GM20431 (cell line): ENCODE results near the gene MFSD6.

Source experiments
- in situ Hi-C: fragments of 300-500 bp; cut with MseI, MboI; formaldehyde crosslinking; loops from one replicate; pipeline ENCODE4 v1.15.0; 2020; ENCODE audit warnings: low sequenced_read_pairs; ENCODE audit not compliant: unreplicated experiment

Gene MFSD6

GRCh38 chr2:190545555-190546385, 137.6 kb downstream of the MFSD6 start:
- in situ Hi-C loops = no loop called here

- in situ Hi-C loops = no loop called here
These were observed 138.6 kb downstream of the MFSD6 start for GRCh38 chr2:190546734-190547133.

GRCh38 chr2:190547886-190548285, 139.7 kb downstream of the MFSD6 start:
- in situ Hi-C loops = no loop called here

GRCh38 chr2:190550137-190550536, 142.0 kb downstream of the MFSD6 start:
- in situ Hi-C loops = no loop called here
